Activated T-cell treated with anti-CD3 and anti-CD28 coated beads, Interleukin-2, amount 50 U/mL, for 1 hour (primary cell): ENCODE results near the gene ARHGEF16.
A peak's percentile ranks its signal among the peaks of the same experiment; 100 is the strongest.

Experiments
- DNase-seq: peaks from one replicate; pipeline ENCODE4 v3.0.0-alpha.2; 2020

Gene ARHGEF16

GRCh38 chr1:3469849-3470649, 15.6 kb downstream of the ARHGEF16 start:
- no peak for DNase-seq

DNA sequence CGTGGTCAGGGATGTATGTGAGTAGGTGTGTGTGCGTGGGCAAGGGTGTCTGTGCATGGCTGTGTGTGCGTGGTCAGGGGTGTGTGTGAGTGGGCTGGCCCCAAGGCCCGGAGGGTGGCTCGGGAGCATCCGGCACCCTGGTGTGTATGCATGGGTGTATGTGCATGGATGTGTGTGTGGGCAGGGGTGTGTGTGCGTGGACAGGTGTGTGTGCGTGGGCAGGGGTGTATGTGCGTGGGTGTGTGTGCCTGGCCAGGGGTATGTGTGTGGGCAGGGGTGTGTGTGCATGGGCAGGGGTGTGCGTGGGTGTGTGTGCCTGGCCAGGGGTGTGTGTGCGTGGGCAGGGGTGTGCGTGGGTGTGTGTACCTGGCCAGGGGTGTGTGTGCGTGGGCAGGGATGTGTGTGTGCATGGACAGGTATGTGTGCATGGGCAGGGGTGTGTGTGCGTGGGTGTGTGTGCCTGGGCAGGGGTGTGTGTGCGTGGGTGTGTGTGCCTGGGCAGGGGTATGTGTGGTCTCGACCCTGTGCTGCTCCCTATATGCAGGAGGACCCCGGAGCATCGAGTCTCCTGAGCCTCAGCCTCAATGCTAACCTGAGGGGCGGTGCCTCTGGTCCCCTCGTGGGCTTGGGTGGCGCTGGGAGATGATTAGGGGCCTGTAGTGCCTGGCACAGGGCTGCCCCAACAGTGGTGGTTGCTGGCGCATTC, 16.3 kb downstream of the ARHGEF16 start:
- DNase-seq: no peak

GRCh38 chr1:3471356-3472087, 17.1 kb downstream of the ARHGEF16 start:
- DNase-seq: no peak

GRCh38 chr1:3472088-3472850, 17.8 kb downstream of the ARHGEF16 start:
- DNase-seq: no peak

DNA sequence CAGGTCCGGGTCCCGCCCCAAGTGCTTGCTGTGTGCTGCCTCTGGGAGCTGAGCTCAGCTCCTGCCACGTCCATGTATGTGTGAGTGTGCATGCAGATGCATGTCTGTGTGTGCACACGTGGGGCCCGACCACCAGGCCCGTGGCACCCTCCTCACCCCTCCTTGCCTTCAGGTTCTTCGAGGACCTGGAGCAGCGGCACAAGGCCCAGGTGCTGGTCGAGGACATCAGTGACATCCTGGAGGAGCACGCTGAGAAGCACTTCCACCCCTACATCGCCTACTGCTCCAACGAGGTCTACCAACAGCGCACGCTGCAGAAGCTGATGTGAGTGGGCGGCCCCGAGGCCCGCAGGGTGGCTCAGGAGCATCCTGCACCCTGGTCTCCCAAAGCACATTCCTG, 18.4 kb downstream of the ARHGEF16 start:
- DNase-seq: no peak

DNA sequence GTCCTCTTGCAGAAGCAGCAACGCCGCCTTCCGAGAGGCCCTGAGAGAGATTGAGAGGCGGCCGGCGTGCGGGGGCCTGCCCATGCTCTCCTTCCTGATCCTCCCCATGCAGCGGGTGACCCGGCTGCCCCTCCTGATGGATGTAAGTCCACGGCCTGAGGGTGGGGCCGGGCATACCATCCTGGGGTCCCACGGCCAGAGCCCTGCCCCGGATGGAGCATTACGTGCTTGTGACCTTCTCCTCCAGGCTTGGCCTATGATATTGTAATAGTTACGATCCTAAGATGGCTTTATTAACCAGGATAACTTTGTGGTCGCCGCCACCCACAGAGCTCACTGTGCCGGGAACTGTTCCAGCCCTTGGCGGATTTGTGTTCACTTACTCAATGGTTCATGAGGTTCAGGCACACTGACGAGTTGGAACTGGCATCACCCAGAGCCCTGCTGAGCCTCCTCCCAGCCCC, 18.9 kb downstream of the ARHGEF16 start:
- DNase-seq: no peak

GRCh38 chr1:3474016-3474415, 19.6 kb downstream of the ARHGEF16 start:
- DNase-seq: no peak

- DNase-seq: no peak
Measured at GRCh38 chr1:3474421-3474820, 20.0 kb downstream of the ARHGEF16 start.

DNA sequence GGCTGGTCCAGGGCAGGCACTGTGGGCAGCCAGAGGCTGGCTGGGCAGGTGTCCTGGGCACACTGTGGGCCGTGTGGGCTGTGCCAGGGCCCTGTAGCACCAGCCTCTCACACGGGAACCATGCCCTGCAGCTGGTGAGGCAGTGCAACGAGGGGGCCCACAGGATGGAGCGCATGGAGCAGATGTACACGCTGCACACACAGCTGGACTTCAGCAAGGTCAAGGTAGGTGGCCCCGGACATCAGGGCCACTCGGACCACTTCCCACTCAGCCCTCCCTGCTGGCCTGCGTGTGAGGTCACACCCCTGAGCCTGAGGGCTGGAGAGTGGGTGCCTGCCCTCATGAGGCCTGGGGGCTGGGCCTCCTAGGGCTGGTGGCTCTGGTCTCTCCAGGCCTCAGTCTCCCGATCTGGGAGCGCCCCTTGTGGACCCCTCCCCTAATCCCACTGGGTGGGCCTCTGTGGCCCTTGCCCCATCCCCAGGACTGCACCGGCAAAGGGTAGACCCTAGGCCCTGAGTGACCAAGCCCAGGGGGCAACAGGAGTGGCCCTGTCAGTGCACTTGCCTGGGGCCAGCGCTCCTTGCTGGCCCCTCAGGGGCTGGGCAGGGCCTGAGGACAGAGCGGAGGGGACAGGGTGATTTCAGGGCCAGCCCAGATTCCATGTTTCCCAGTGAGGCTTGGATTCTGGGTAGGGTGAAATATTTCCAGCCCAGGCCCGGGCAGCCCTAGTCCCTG, 21.5 kb downstream of the ARHGEF16 start:
- no peak for DNase-seq

DNA sequence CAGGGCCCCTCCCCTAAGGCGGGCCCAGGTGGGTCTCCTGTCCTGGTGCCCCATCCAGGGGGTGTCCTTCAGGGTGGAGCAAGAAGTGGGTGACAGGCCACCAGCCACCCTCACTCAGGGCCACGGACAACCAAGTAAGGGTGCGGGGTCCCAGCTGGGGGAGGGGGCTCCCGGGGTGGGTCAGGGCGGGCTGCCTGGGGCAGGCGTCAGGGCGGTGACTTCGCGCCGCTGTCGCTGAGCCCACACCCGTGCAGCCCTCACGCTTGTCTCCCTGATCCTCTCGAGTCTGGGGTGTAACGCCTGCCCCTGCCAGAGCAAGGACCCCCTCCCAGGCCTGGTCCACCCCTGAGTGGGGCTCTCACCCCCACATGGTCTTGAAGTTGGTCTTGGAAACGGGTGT, 22.2 kb downstream of the ARHGEF16 start:
- DNase-seq: no peak

GRCh38 chr1:3477241-3477995, 23.0 kb downstream of the ARHGEF16 start:
- DNase-seq: no peak

DNA sequence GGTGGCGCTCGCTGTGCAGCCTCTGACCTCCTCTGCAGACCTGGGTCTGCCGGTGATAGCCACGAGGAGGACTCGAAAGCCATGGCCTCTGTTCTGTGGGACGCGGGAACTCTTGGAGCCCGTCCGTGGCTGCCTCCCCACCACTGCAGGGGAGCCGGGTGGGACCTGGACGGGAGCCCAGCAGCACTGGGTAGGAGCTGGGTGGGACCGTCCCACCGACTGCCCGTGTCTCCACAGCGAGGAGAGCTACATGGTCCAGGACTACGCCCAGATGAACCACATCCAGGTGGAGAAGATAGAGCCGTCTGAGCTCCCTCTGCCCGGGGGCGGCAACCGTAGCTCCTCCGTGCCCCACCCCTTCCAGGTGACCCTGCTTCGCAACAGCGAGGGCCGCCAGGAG, 23.7 kb downstream of the ARHGEF16 start:
- DNase-seq: no peak

- no peak for DNase-seq
Measured at GRCh38 chr1:3479511-3480368, 25.3 kb downstream of the ARHGEF16 start.

DNA sequence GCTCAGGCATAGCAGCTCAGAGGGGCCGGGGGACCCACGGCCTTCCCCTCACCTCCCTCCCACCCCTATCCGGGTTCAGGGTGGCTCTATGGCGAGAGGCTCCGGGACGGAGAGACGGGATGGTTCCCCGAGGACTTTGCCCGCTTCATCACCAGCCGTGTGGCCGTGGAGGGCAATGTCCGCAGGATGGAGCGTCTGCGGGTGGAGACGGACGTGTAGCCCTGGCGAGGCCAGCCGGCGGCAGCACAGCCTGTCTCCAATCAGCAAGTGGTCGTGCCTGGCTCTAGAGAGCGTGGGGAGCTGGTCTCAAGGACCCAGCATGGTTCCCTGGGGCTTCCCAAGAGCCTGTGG, 25.9 kb downstream of the ARHGEF16 start:
- no peak for DNase-seq

GRCh38 chr1:3481046-3481445, 26.6 kb downstream of the ARHGEF16 start:
- DNase-seq: no peak

GRCh38 chr1:3481836-3482375, 27.4 kb downstream of the ARHGEF16 start:
- no peak for DNase-seq

DNA sequence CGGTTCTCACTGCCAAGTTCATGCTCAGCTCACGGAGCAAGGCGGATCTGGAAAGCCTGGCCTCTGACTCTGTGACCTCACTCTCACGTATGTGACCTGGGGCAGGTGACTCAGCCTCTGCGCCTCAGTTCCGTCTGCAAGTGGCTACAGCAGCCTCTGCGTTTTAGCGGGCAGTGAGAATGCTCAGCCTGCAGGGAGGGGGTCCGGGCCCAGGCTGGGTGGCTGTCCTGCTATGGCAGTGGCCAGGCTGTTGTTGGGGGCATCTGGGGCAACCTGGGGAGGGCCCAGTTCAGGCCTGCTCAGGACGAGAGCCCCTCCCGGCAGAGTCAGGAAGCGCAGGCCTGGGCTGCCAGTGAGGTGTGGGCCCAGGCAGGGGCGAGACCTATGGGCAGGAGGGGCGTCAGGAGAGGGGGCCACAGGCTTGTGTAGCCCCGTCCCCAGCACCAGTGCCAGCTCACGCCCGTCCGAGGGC, 27.9 kb downstream of the ARHGEF16 start:
- DNase-seq: no peak

GRCh38 chr1:3483380-3483779, 28.9 kb downstream of the ARHGEF16 start:
- no peak for DNase-seq

GRCh38 chr1:3483801-3484444, 29.5 kb downstream of the ARHGEF16 start:
- DNase-seq: peak; percentile 49
